ENCODE results near the gene ZNF662. TPM values are rescaled to one million over a fixed set of nuclear protein-coding genes. Genes with fewer than 3 reads are reported as not detected.

Gene ZNF662
- total and polyA plus RNA-seq, 2 of the 8 experiments (the other 6 are each of a cell fraction or from before 2014, with no cell fraction given), result 0.03 TPM; not detected in 1

- ChIA-PET CTCF (ENCODE audit: partially characterized antibody) (interaction anchor here (1.0 to 1.8 kb wide), 3 partner anchors 20 to 51 kb away, joined by 3 to 6 read pairs (median 3); no protein-coding TSS in a partner anchor), POLR2A (ENCODE audit: partially characterized antibody) (no interaction called here)
- 84% methylated on average over 5 of the region's 5 CpGs; no CpG with 5 or more reads in 1 of the 2 experiments for WGBS, 2 experiments (ENCODE audit: extremely low coverage in 1 of 2, insufficient coverage in 1 of 2, insufficient read length in 1 of 2, insufficient replicate concordance in 2 of 2, low coverage in 1 of 2, low lambda C conversion rate in 2 of 2, missing lambda C conversion rate in 1 of 2)
- no peak for TF ChIP-seq TBP (IDR thresholded peaks at IDR 0.05; ENCODE audit: low read depth, low read length)
- TF ChIP-seq POLR2A (IDR thresholded peaks at IDR 0.05; ENCODE audit: control extremely low read depth in 1 of 2, low read depth in 2 of 2, low read length in 2 of 2), result no peak
- TF ChIP-seq SAP30 (IDR thresholded peaks at IDR 0.05; ENCODE audit: insufficient read depth, insufficient replicate concordance, low read length), result no peak
- no peak for TF ChIP-seq NRF1 (IDR thresholded peaks at IDR 0.05; ENCODE audit: low read depth, low read length)
- no peak for TF ChIP-seq SP4 (IDR thresholded peaks at IDR 0.05; ENCODE audit: low read length)
- TF ChIP-seq SIX5 (IDR thresholded peaks at IDR 0.05; ENCODE audit: low read depth, low read length), result no peak
- TF ChIP-seq RBBP5 (IDR thresholded peaks at IDR 0.05; ENCODE audit: borderline replicate concordance, low read depth, low read length), result no peak
- no peak for TF ChIP-seq MAFK (IDR thresholded peaks at IDR 0.05; ENCODE audit: low read depth, low read length)
- TF ChIP-seq EGR1 (IDR thresholded peaks at IDR 0.05; ENCODE audit: borderline replicate concordance, low read depth, low read length), result no peak
- TF ChIP-seq KDM5A (IDR thresholded peaks at IDR 0.05; ENCODE audit: low read length), result no peak
- TF ChIP-seq SP1 (IDR thresholded peaks at IDR 0.05; ENCODE audit: low read depth, low read length), result no peak
- no peak for TF ChIP-seq EP300 (IDR thresholded peaks at IDR 0.05; ENCODE audit: borderline replicate concordance in 1 of 2, low read depth in 2 of 2, low read length in 2 of 2)
- no peak for TF ChIP-seq EZH2 (IDR thresholded peaks at IDR 0.05; ENCODE audit: low read depth, low read length, severe bottlenecking)
Measured at GRCh38 chr3:42871592-42872196, 34.2 kb upstream of the ZNF662 start.

More at GRCh38 chr3:42871592-42872196, 34.2 kb upstream of the ZNF662 start:
- Histone ChIP-seq H3K36me3 (ENCODE audit: control insufficient read depth in 2 of 4, insufficient read depth in 4 of 4, low read length in 3 of 4) (no peaks in the 10 kb centered on the region), H2BK5ac (ENCODE audit: low read depth, low read length) (no peak overlapping the region), H3K27me3 (replicated peaks in 1 of 4; ENCODE audit: control insufficient read depth in 3 of 4, extremely low read depth in 1 of 4, insufficient read depth in 3 of 4, low read length in 3 of 4) (peaks cover 0 to 2% (median under 1%) of the 10 kb centered on the region in 4 experiments; a peak in 2 of 7 replicates), H2BK120ac (replicated peaks; ENCODE audit: low read depth, low read length) (no peak overlapping the region), H3K18ac (ENCODE audit: extremely low read depth, low read length) (no peak overlapping the region), H3K4me2 (ENCODE audit: insufficient read depth in 1 of 2, low read depth in 2 of 2, low read length in 2 of 2) (no peak overlapping the region), H4K5ac (ENCODE audit: insufficient read length, low read depth, low read length) (no peak overlapping the region), H3K9ac (replicated peaks in 1 of 4; ENCODE audit: extremely low read depth in 1 of 4, low read depth in 3 of 4, low read length in 3 of 4) (no peak overlapping the region), H2AK5ac (ENCODE audit: low read depth, low read length) (no peak overlapping the region), H3K79me2 (ENCODE audit: control insufficient read depth in 1 of 2, insufficient read depth in 2 of 2, low read length in 2 of 2) (no peaks in the 10 kb centered on the region), H2BK12ac (ENCODE audit: low read depth, low read length) (no peak overlapping the region), H2BK15ac (ENCODE audit: low read length) (no peak overlapping the region), H3K23ac (ENCODE audit: insufficient read length) (no peak overlapping the region), H3K14ac (ENCODE audit: insufficient read length) (no peak overlapping the region), H2BK20ac (ENCODE audit: low read length) (no peak overlapping the region), H4K8ac (ENCODE audit: extremely low read depth, insufficient read depth, low read length) (0 out of 2 replicates have a peak overlapping the region, but pooled peaks have one; percentile 7), H4K20me1 (replicated peaks in 1 of 2; ENCODE audit: control insufficient read depth in 1 of 2, insufficient read depth in 2 of 2, low read length in 2 of 2) (no peaks in the 10 kb centered on the region), H3K9me3 (ENCODE audit: insufficient read depth in 2 of 2, low read depth in 1 of 2, low read length in 1 of 2) (no peaks in the 10 kb centered on the region), H3K27ac (ENCODE audit: low read depth, low read length) (no peak overlapping the region), H3K4me1 (replicated peaks in 1 of 4; ENCODE audit: control insufficient read depth in 3 of 4, insufficient read depth in 4 of 4, low read length in 3 of 4) (no peaks in the 10 kb centered on the region), H3K56ac (replicated peaks; ENCODE audit: insufficient read length, low read depth, low read length) (no peak overlapping the region), H3K79me1 (ENCODE audit: low read depth, low read length) (no peaks in the 10 kb centered on the region), H3K23me2 (ENCODE audit: low read depth, low read length) (no peaks in the 10 kb centered on the region; the same call in 1 of the 2 replicates), H3K4me3 (ENCODE audit: extremely low read depth in 1 of 4, insufficient read depth in 2 of 4, low read depth in 3 of 4, low read length in 4 of 4) (no peak overlapping the region), H2AFZ (ENCODE audit: low read length) (no peak overlapping the region), H4K91ac (replicated peaks; ENCODE audit: insufficient read length, low read length) (no peak overlapping the region), H3K4ac (replicated peaks; ENCODE audit: insufficient read length, low read depth, low read length) (no peak overlapping the region)
- DNase-seq (ENCODE audit: low read depth in 1 of 2, low spot score in 2 of 2) (no peak), FAIRE-seq (no peak)
